NCI-H2227 (cell line): ENCODE data around the gene CX3CL1.
"Not testable (repeated sequence)": the region's sequence is repeated elsewhere in the genome, so short reads cannot be mapped to it uniquely, and the experiment has no call there.

Experiments used
- DNase-seq: peaks from one replicate; lab custom pipeline; 2025; ENCODE audit not compliant: unreplicated experiment; lab: John Stamatoyannopoulos, UW

Gene CX3CL1

GRCh38 chr16:57382535-57383275, 10.4 kb downstream of the CX3CL1 start:
- no peak for DNase-seq

- no peak for DNase-seq
Measured at GRCh38 chr16:57383276-57384247, 11.3 kb downstream of the CX3CL1 start.

- DNase-seq, result no peak
Measured at GRCh38 chr16:57384248-57385070, 12.2 kb downstream of the CX3CL1 start.

- DNase-seq, result no peak
Measured at GRCh38 chr16:57385083-57385482, 12.8 kb downstream of the CX3CL1 start.

GRCh38 chr16:57386381-57386951, 14.2 kb downstream of the CX3CL1 start:
- no peak for DNase-seq

- no peak for DNase-seq
Measured at GRCh38 chr16:57387598-57388354, 15.5 kb downstream of the CX3CL1 start.

- no peak for DNase-seq
Measured at GRCh38 chr16:57388359-57389086, 16.2 kb downstream of the CX3CL1 start.

GRCh38 chr16:57389087-57389468, 16.8 kb downstream of the CX3CL1 start:
- no peak for DNase-seq

GRCh38 chr16:57390636-57391295, 18.5 kb downstream of the CX3CL1 start:
- no peak for DNase-seq

GRCh38 chr16:57391300-57391699, 19.0 kb downstream of the CX3CL1 start:
- DNase-seq, result no peak

GRCh38 chr16:57391708-57392107, 19.4 kb downstream of the CX3CL1 start:
- DNase-seq, result no peak

- no peak for DNase-seq
Measured at GRCh38 chr16:57392694-57393093, 20.4 kb downstream of the CX3CL1 start.

- no peak for DNase-seq
Measured at GRCh38 chr16:57394444-57394843, 22.2 kb downstream of the CX3CL1 start.

- DNase-seq, result no peak
Measured at GRCh38 chr16:57395026-57395425, 22.7 kb downstream of the CX3CL1 start.

GRCh38 chr16:57396786-57397185, 24.5 kb downstream of the CX3CL1 start:
- DNase-seq, result no peak

GRCh38 chr16:57397493-57397892, 25.2 kb downstream of the CX3CL1 start:
- not testable (repeated sequence) for DNase-seq

GRCh38 chr16:57401943-57402640, 29.8 kb downstream of the CX3CL1 start:
- DNase-seq, result no peak
